ENCODE results near the gene LRP8.

DNA sequence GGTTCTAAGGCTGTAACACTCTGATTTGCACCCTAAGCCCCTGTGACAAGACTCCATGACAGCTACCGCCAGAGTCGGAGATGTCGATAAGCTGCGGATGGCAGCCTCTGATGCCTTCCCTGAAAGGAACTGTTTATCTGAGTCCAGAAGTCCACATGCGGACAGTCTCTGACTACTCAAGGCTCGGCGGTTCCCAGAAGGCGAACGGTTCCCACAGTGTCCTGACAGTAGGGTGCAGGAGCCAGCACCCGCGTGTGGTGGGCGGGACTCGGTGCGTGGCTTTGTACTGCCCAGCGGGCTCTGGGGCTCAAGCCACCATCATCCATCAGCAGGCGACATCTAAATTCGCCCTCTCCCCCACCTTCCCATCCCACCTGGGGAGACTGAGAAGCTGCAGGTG, 30.7 kb downstream of the LRP8 start:
- TF ChIP-seq, protein P1, sequence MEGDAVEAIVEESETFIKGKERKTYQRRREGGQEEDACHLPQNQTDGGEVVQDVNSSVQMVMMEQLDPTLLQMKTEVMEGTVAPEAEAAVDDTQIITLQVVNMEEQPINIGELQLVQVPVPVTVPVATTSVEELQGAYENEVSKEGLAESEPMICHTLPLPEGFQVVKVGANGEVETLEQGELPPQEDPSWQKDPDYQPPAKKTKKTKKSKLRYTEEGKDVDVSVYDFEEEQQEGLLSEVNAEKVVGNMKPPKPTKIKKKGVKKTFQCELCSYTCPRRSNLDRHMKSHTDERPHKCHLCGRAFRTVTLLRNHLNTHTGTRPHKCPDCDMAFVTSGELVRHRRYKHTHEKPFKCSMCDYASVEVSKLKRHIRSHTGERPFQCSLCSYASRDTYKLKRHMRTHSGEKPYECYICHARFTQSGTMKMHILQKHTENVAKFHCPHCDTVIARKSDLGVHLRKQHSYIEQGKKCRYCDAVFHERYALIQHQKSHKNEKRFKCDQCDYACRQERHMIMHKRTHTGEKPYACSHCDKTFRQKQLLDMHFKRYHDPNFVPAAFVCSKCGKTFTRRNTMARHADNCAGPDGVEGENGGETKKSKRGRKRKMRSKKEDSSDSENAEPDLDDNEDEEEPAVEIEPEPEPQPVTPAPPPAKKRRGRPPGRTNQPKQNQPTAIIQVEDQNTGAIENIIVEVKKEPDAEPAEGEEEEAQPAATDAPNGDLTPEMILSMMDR (IDR thresholded peaks at IDR 0.05 in 2 of 3, conservative IDR thresholded peaks at IDR 0.05 in 1 of 3; ENCODE audit: borderline replicate concordance in 1 of 3, insufficient read depth in 1 of 3, low read depth in 2 of 3, low read length in 2 of 3): no peak
- TF ChIP-seq POLR2A (IDR thresholded peaks at IDR 0.05; ENCODE audit: borderline replicate concordance, extremely low read depth, insufficient read depth, insufficient read length): no peak
- TF ChIP-seq TCF7L2 (IDR thresholded peaks at IDR 0.05; ENCODE audit: borderline replicate concordance, extremely low read depth, insufficient read depth, insufficient read length): no peak
- no peak for TF ChIP-seq POLR2AphosphoS5 (IDR thresholded peaks at IDR 0.05; ENCODE audit: low read depth, low read length)
